ENCODE measurements around the gene TSPAN9.

- TF ChIP-seq, protein P1, sequence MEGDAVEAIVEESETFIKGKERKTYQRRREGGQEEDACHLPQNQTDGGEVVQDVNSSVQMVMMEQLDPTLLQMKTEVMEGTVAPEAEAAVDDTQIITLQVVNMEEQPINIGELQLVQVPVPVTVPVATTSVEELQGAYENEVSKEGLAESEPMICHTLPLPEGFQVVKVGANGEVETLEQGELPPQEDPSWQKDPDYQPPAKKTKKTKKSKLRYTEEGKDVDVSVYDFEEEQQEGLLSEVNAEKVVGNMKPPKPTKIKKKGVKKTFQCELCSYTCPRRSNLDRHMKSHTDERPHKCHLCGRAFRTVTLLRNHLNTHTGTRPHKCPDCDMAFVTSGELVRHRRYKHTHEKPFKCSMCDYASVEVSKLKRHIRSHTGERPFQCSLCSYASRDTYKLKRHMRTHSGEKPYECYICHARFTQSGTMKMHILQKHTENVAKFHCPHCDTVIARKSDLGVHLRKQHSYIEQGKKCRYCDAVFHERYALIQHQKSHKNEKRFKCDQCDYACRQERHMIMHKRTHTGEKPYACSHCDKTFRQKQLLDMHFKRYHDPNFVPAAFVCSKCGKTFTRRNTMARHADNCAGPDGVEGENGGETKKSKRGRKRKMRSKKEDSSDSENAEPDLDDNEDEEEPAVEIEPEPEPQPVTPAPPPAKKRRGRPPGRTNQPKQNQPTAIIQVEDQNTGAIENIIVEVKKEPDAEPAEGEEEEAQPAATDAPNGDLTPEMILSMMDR (IDR thresholded peaks at IDR 0.05): no peak
- TF ChIP-seq EP300 (IDR thresholded peaks at IDR 0.05): no peak
These were observed 253.9 kb downstream of the TSPAN9 start for GRCh38 chr12:3330976-3331510.

All from suprapubic skin (tissue), 3 donors.